Measurements from ENCODE around the gene KCNH4. TPM values are rescaled to one million over a fixed set of nuclear protein-coding genes. Genes with fewer than 3 reads are reported as not detected.

The KCNH4 gene
- total and polyA plus RNA-seq, 2 of the 13 experiments (the other 11 are each of a cell fraction or from before 2014, with no cell fraction given), result 0.01 to 0.09 TPM

- TF ChIP-seq ZBTB49 (CRISPR knock-in tag; IDR thresholded peaks at IDR 0.05; ENCODE audit: borderline replicate concordance) (no peak), ZNF749 (CRISPR knock-in tag; IDR thresholded peaks at IDR 0.05; ENCODE audit: borderline replicate concordance) (no peak), HNRNPK (IDR thresholded peaks at IDR 0.05; ENCODE audit: low read depth, low read length, poor library complexity, severe bottlenecking) (no peak), ZNF772 (CRISPR knock-in tag; IDR thresholded peaks at IDR 0.05) (no peak), RARG (CRISPR knock-in tag; IDR thresholded peaks at IDR 0.05; ENCODE audit: low read depth) (no peak), ZNF30 (CRISPR knock-in tag; IDR thresholded peaks at IDR 0.05) (no peak), KAT2B (IDR thresholded peaks at IDR 0.05; ENCODE audit: borderline replicate concordance, low read depth, low read length) (no peak), MIER3 (CRISPR knock-in tag; IDR thresholded peaks at IDR 0.05; ENCODE audit: borderline replicate concordance) (no peak), ZNF350 (CRISPR knock-in tag; IDR thresholded peaks at IDR 0.05; ENCODE audit: borderline replicate concordance, low read depth) (no peak), ZNF138 (CRISPR knock-in tag; IDR thresholded peaks at IDR 0.05; ENCODE audit: low read depth) (no peak), ATAD3A (CRISPR knock-in tag; IDR thresholded peaks at IDR 0.05) (no peak), ZNF605 (CRISPR knock-in tag; IDR thresholded peaks at IDR 0.05) (no peak), ZNF292 (CRISPR knock-in tag; IDR thresholded peaks at IDR 0.05; ENCODE audit: borderline replicate concordance, low read depth) (no peak), FOXJ3 (CRISPR knock-in tag; IDR thresholded peaks at IDR 0.05; ENCODE audit: borderline replicate concordance) (no peak), UBTF (CRISPR knock-in tag; IDR thresholded peaks at IDR 0.05) (0 out of 2 replicates have a peak, but pooled peaks have one; percentile 25), ZNF883 (CRISPR knock-in tag; IDR thresholded peaks at IDR 0.05; ENCODE audit: not compliant biosample characterization) (no peak), ZNF660 (CRISPR knock-in tag; IDR thresholded peaks at IDR 0.05; ENCODE audit: borderline replicate concordance, low read depth) (no peak), ZNF142 (CRISPR knock-in tag; IDR thresholded peaks at IDR 0.05) (no peak), KLF13 (CRISPR knock-in tag; IDR thresholded peaks at IDR 0.05) (no peak)
Observed at GRCh38 chr17:42163113-42163512, 17.8 kb downstream of the KCNH4 start (continued).

Measured in HepG2 (cell line).